Panc1 (cell line): Measurements from ENCODE around the gene IBTK.

ENCODE experiments used
- CTCF ChIP-seq: fragments of 450-650 bp; IDR thresholded peaks from 2 replicates; pipeline ENCODE4 v1.5.1; 2017; ENCODE audit warnings: mild to moderate bottlenecking
- POLR2AphosphoS5 ChIP-seq: IDR thresholded peaks from 2 replicates; pipeline ENCODE4 v1.6.1; 2012; ENCODE audit warnings: mild to moderate bottlenecking, low read depth, low read length, moderate library complexity

DNA sequence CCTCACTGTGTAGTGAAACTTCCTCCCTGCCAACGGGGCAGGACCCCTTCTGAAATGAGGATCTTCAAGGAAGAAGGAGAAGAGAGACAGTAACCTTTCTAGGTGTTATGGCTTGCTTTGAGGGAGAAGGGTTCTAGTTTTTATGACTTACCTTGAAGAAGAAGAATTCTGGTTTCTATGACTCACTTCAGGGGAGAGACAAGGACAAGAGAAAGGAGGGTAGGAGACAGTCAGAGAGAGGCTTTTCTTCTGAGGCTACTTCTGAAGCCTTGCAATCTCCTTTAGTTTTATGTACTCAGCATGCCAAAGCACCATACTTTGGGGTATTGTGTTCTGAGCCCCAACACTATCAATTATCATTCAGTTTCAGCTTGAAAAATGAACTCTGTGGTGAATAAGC is 25.8 kb upstream of the IBTK start:
- no peak for TF ChIP-seq CTCF
- no peak for TF ChIP-seq POLR2AphosphoS5
